Sigmoid colon (tissue), 7 donors: Measurements from ENCODE around the gene MBTPS2. TPM values are rescaled to one million over a fixed set of nuclear protein-coding genes. Genes with fewer than 3 reads are reported as not detected.

Experiments used
- DNase-seq: peaks from one replicate; pipeline ENCODE4 v3.0.0-alpha.2; 2019
- H3K27ac ChIP-seq, 4 donors: fragments of 200-600 bp; sonication (generic); one replicate each; pipeline ENCODE4 v1.5.1; 2016 to 2019; ENCODE audit warnings: mild to moderate bottlenecking in 1 of 4
- H3K27me3 ChIP-seq, 3 donors: fragments of 200-600 bp; sonication (generic); one replicate each; pipeline ENCODE4 v1.5.1; 2019; ENCODE audit warnings: mild to moderate bottlenecking in 1 of 3
- H3K36me3 ChIP-seq, 4 donors: fragments of 200-600 bp; sonication (generic); one replicate each; pipeline ENCODE4 v1.5.1; 2016 to 2019
- H3K4me1 ChIP-seq, 4 donors: fragments of 200-600 bp; sonication (generic); one replicate each; pipeline ENCODE4 v1.5.1; 2017 to 2019
- H3K4me3 ChIP-seq, 4 donors: fragments of 200-600 bp; sonication (generic); one replicate each; pipeline ENCODE4 v1.5.1; 2017 to 2019; ENCODE audit warnings: mild to moderate bottlenecking in 2 of 4, moderate library complexity in 1 of 4
- H3K9me3 ChIP-seq, 4 donors: fragments of 200-600 bp in 3 of 4; sonication (generic) in 3 of 4; one replicate each; pipeline versions ENCODE4 v1.5.1 to v1.6.1; 2013 to 2019
- CTCF ChIP-seq, 4 experiments: fragments of 450-650 bp in 3 of 4; fragments of 200-600 bp in 1 of 4; IDR thresholded peaks; one replicate each; pipeline ENCODE4 v1.5.1; 2016 to 2019; ENCODE audit warnings: antibody characterized with exemption in 4 of 4, mild to moderate bottlenecking in 3 of 4, moderate library complexity in 2 of 4
- EP300 ChIP-seq, 4 donors: sonication (generic); formaldehyde crosslinking; IDR thresholded peaks; one replicate each; pipeline ENCODE4 v1.6.1; 2017; ENCODE audit warnings: antibody characterized with exemption in 4 of 4
- POLR2A ChIP-seq, 2 donors: fragments of 450-650 bp; IDR thresholded peaks; one replicate each; pipeline ENCODE4 v1.6.1; 2016; ENCODE audit warnings: antibody characterized with exemption in 2 of 2, mild to moderate bottlenecking in 2 of 2, moderate library complexity in 2 of 2
- POLR2AphosphoS5 ChIP-seq, 4 donors: sonication (generic); formaldehyde crosslinking; IDR thresholded peaks; one replicate each; pipeline ENCODE4 v1.6.1; 2017; ENCODE audit warnings: antibody characterized with exemption in 4 of 4
- WGBS, 2 donors: extraction: QIAGEN DNeasy Blood & Tissue Kit; methylation state at CpG; one replicate each; pipeline ENCODE4 v1.1.7; 2013; 5-methylcytosine and 5-hydroxymethylcytosine counted together
- intact Hi-C: fragments of 100-400 bp; cut with DNase I; formaldehyde crosslinking; loops from one replicate; pipeline ENCODE4 v1.15.1; 2023
- polyA plus RNA-seq, 3 donors: library from polyadenylated mRNA; stranded (reverse); fragments of 200-250 nt; gene quantifications; one replicate each; pipeline ENCODE4 v1.2.3, GENCODE V29; 2013
- total RNA-seq, 4 donors: library from RNA; depleted of rRNA; stranded (reverse); fragments of >200 nt; gene quantifications; one replicate each; pipeline ENCODE4 v1.1.0, GENCODE V29; 2016
- donor health status: healthy with polysubstance abuse.
- donor health status: Bipolar disorder and iron deficiency.
- donor health status: healthy.

MBTPS2 gene
- total and polyA plus RNA-seq, 7 donors: under 0.01 to 15.8 (median 9.9) TPM

- Histone ChIP-seq H3K4me1 (peaks cover 0 to 8% (median 3%) of the 10 kb centered on the region in 4 donors), H3K9me3 (no peaks in the 10 kb centered on the region), H3K27me3 (no peaks in the 10 kb centered on the region), H3K4me3 (peak overlapping the region; percentile 56 to 72 (median 64)), H3K36me3 (no peaks in the 10 kb centered on the region), H3K27ac (peak overlapping the region; percentile 70 to 88 (median 81))
- no peak for TF ChIP-seq POLR2AphosphoS5 (IDR thresholded peaks at IDR 0.05)
- no peak for TF ChIP-seq CTCF (IDR thresholded peaks at IDR 0.05)
- no peak for DNase-seq
- 1 to 3% methylated on average over 4 of the region's 4 CpGs for WGBS, 2 donors
- intact Hi-C loops: loop anchor here (5.0 kb wide), 1 partner anchor 128 kb away; no protein-coding TSS in a partner anchor
Observed at GRCh38 chrX:21838937-21839333, 482 bp upstream of the MBTPS2 start.

GRCh38 chrX:21840193-21840545, 752 bp downstream of the MBTPS2 start:
- intact Hi-C loops: no loop called here
- TF ChIP-seq CTCF (IDR thresholded peaks at IDR 0.05): no peak
- TF ChIP-seq POLR2A (IDR thresholded peaks at IDR 0.05): no peak
- no peak for TF ChIP-seq POLR2AphosphoS5 (IDR thresholded peaks at IDR 0.05)
- no peak for TF ChIP-seq EP300 (IDR thresholded peaks at IDR 0.05)
- H3K4me1 ChIP-seq: peaks cover 0 to 8% (median 3%) of the 10 kb centered on the region in 4 donors
- H3K36me3 ChIP-seq: no peaks in the 10 kb centered on the region
- peak overlapping the region in 3 of 4 donors; percentile 79 to 88 (median 83) for H3K27ac ChIP-seq
- peak overlapping the region; percentile 56 to 72 (median 64) for H3K4me3 ChIP-seq
- WGBS, 2 donors: 0 to 5% methylated on average over 6 of the region's 6 CpGs
- no peaks in the 10 kb centered on the region for H3K9me3 ChIP-seq
- DNase-seq: no peak
- H3K27me3 ChIP-seq: no peaks in the 10 kb centered on the region

GRCh38 chrX:21843179-21843578, 3.8 kb downstream of the MBTPS2 start:
- intact Hi-C loops: no loop called here
- no peak for DNase-seq
- Histone ChIP-seq H3K4me1 (peaks cover 0 to 8% (median 3%) of the 10 kb centered on the region in 4 donors), H3K4me3 (no peak overlapping the region), H3K27ac (no peak overlapping the region), H3K27me3 (no peaks in the 10 kb centered on the region), H3K36me3 (peaks cover 0 to 27% (median 0%) of the 10 kb centered on the region in 4 donors), H3K9me3 (no peaks in the 10 kb centered on the region)
- 23 to 57% methylated on average over 5 of the region's 5 CpGs for WGBS, 2 donors
- TF ChIP-seq POLR2A (IDR thresholded peaks at IDR 0.05): no peak
- TF ChIP-seq POLR2AphosphoS5 (IDR thresholded peaks at IDR 0.05): no peak
- TF ChIP-seq CTCF (IDR thresholded peaks at IDR 0.05): no peak
- no peak for TF ChIP-seq EP300 (IDR thresholded peaks at IDR 0.05)

- intact Hi-C loops: no loop called here
Observed at GRCh38 chrX:21845096-21845495, 5.7 kb downstream of the MBTPS2 start.

More at GRCh38 chrX:21845096-21845495, 5.7 kb downstream of the MBTPS2 start:
- peaks cover 0 to 29% (median 0%) of the 10 kb centered on the region in 4 donors for H3K36me3 ChIP-seq
- 96% methylated on average over 6 of the region's 6 CpGs for WGBS, 2 donors
- H3K4me3 ChIP-seq: no peak overlapping the region
- H3K27ac ChIP-seq: no peak overlapping the region
- no peak for DNase-seq
- H3K9me3 ChIP-seq: no peaks in the 10 kb centered on the region
- H3K27me3 ChIP-seq: no peaks in the 10 kb centered on the region
- H3K4me1 ChIP-seq: peaks cover 0 to 8% (median 3%) of the 10 kb centered on the region in 4 donors
- TF ChIP-seq POLR2A (IDR thresholded peaks at IDR 0.05) (no peak), CTCF (IDR thresholded peaks at IDR 0.05) (no peak), POLR2AphosphoS5 (IDR thresholded peaks at IDR 0.05) (no peak), EP300 (IDR thresholded peaks at IDR 0.05) (no peak)
